Measurements from ENCODE around the gene KCNJ3. TPM values are rescaled to one million over a fixed set of nuclear protein-coding genes. Genes with fewer than 3 reads are reported as not detected.

Gene KCNJ3
- total and polyA plus RNA-seq, 2 of the 13 experiments (the other 11 are each of a cell fraction or from before 2014, with no cell fraction given) = not detected

DNA sequence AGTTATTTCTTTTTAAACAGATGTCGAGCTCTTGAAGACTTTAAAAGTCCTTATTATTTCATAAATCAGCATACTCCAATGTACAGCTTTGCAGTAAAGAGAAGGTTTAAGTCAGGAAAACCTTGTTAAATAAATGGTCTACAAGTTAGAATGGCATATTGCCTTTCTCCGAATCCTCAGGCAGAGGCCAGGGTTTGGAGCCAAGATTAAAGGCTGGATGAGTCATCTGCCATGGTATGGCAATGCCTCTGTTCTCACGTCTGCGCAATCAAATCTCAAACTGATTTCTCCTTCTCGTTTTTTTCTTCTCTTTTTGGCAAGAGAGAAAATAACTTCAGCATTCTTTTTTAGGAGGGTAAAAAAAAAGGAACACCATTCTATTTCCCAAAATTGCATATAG is 5.6 kb upstream of the KCNJ3 start:
- TF ChIP-seq RBM22 (optimal IDR thresholded peaks at IDR 0.05; ENCODE audit: low read length) = no peak
- TF ChIP-seq, protein P1, sequence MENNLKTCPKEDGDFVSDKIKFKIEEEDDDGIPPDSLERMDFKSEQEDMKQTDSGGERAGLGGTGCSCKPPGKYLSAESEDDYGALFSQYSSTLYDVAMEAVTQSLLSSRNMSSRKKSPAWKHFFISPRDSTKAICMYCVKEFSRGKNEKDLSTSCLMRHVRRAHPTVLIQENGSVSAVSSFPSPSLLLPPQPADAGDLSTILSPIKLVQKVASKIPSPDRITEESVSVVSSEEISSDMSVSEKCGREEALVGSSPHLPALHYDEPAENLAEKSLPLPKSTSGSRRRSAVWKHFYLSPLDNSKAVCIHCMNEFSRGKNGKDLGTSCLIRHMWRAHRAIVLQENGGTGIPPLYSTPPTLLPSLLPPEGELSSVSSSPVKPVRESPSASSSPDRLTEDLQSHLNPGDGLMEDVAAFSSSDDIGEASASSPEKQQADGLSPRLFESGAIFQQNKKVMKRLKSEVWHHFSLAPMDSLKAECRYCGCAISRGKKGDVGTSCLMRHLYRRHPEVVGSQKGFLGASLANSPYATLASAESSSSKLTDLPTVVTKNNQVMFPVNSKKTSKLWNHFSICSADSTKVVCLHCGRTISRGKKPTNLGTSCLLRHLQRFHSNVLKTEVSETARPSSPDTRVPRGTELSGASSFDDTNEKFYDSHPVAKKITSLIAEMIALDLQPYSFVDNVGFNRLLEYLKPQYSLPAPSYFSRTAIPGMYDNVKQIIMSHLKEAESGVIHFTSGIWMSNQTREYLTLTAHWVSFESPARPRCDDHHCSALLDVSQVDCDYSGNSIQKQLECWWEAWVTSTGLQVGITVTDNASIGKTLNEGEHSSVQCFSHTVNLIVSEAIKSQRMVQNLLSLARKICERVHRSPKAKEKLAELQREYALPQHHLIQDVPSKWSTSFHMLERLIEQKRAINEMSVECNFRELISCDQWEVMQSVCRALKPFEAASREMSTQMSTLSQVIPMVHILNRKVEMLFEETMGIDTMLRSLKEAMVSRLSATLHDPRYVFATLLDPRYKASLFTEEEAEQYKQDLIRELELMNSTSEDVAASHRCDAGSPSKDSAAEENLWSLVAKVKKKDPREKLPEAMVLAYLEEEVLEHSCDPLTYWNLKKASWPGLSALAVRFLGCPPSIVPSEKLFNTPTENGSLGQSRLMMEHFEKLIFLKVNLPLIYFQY (CRISPR knock-in tag; IDR thresholded peaks at IDR 0.05; ENCODE audit: borderline replicate concordance) = no peak
- TF ChIP-seq, protein P2, sequence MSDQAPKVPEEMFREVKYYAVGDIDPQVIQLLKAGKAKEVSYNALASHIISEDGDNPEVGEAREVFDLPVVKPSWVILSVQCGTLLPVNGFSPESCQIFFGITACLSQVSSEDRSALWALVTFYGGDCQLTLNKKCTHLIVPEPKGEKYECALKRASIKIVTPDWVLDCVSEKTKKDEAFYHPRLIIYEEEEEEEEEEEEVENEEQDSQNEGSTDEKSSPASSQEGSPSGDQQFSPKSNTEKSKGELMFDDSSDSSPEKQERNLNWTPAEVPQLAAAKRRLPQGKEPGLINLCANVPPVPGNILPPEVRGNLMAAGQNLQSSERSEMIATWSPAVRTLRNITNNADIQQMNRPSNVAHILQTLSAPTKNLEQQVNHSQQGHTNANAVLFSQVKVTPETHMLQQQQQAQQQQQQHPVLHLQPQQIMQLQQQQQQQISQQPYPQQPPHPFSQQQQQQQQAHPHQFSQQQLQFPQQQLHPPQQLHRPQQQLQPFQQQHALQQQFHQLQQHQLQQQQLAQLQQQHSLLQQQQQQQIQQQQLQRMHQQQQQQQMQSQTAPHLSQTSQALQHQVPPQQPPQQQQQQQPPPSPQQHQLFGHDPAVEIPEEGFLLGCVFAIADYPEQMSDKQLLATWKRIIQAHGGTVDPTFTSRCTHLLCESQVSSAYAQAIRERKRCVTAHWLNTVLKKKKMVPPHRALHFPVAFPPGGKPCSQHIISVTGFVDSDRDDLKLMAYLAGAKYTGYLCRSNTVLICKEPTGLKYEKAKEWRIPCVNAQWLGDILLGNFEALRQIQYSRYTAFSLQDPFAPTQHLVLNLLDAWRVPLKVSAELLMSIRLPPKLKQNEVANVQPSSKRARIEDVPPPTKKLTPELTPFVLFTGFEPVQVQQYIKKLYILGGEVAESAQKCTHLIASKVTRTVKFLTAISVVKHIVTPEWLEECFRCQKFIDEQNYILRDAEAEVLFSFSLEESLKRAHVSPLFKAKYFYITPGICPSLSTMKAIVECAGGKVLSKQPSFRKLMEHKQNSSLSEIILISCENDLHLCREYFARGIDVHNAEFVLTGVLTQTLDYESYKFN (CRISPR knock-in tag; conservative IDR thresholded peaks at IDR 0.05) = no peak
- 0 out of 2 replicates have a peak, but pooled peaks have one; percentile 29 for TF ChIP-seq FOSL2 (CRISPR knock-in tag; IDR thresholded peaks at IDR 0.05)
- TF ChIP-seq GABPA (IDR thresholded peaks at IDR 0.05; ENCODE audit: low read depth, low read length) = no peak
- TF ChIP-seq GABPA (CRISPR knock-in tag; IDR thresholded peaks at IDR 0.05; ENCODE audit: low read depth) = no peak
- no peak for TF ChIP-seq AKAP8 (CRISPR knock-in tag; IDR thresholded peaks at IDR 0.05)
- TF ChIP-seq, protein P3, sequence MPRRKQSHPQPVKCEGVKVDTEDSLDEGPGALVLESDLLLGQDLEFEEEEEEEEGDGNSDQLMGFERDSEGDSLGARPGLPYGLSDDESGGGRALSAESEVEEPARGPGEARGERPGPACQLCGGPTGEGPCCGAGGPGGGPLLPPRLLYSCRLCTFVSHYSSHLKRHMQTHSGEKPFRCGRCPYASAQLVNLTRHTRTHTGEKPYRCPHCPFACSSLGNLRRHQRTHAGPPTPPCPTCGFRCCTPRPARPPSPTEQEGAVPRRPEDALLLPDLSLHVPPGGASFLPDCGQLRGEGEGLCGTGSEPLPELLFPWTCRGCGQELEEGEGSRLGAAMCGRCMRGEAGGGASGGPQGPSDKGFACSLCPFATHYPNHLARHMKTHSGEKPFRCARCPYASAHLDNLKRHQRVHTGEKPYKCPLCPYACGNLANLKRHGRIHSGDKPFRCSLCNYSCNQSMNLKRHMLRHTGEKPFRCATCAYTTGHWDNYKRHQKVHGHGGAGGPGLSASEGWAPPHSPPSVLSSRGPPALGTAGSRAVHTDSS (CRISPR knock-in tag; conservative IDR thresholded peaks at IDR 0.05) = no peak
- no peak for TF ChIP-seq NFIC (IDR thresholded peaks at IDR 0.05; ENCODE audit: low read length)
- TF ChIP-seq, protein P4, sequence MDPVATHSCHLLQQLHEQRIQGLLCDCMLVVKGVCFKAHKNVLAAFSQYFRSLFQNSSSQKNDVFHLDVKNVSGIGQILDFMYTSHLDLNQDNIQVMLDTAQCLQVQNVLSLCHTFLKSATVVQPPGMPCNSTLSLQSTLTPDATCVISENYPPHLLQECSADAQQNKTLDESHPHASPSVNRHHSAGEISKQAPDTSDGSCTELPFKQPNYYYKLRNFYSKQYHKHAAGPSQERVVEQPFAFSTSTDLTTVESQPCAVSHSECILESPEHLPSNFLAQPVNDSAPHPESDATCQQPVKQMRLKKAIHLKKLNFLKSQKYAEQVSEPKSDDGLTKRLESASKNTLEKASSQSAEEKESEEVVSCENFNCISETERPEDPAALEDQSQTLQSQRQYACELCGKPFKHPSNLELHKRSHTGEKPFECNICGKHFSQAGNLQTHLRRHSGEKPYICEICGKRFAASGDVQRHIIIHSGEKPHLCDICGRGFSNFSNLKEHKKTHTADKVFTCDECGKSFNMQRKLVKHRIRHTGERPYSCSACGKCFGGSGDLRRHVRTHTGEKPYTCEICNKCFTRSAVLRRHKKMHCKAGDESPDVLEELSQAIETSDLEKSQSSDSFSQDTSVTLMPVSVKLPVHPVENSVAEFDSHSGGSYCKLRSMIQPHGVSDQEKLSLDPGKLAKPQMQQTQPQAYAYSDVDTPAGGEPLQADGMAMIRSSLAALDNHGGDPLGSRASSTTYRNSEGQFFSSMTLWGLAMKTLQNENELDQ (CRISPR knock-in tag; IDR thresholded peaks at IDR 0.05; ENCODE audit: borderline replicate concordance) = no peak
- no peak for ATAC-seq
- Histone ChIP-seq H3K27me3 (ENCODE audit: control insufficient read depth in 1 of 2, insufficient read depth in 2 of 2, low read length in 2 of 2) (peaks cover 0 to 11% of the 10 kb centered on the region in 2 experiments; a peak in 3 of 5 replicates), H2AFZ (ENCODE audit: low read length) (no peak overlapping the region), H3K27ac (ENCODE audit: extremely low read length, insufficient read depth, low read length) (no peak overlapping the region), H3K36me3 (replicated peaks in 1 of 2; ENCODE audit: control insufficient read depth in 1 of 2, insufficient read depth in 2 of 2, low read length in 2 of 2) (no peaks in the 10 kb centered on the region), H3K4me2 (ENCODE audit: low read depth, low read length) (no peak overlapping the region), H4K20me1 (ENCODE audit: insufficient read depth, low read length) (no peaks in the 10 kb centered on the region), H3K9ac (ENCODE audit: insufficient read depth, low read depth, low read length) (no peak overlapping the region), H3K4me1 (ENCODE audit: insufficient read depth, low read length) (no peaks in the 10 kb centered on the region), H3K4me3 (replicated peaks in 1 of 3; ENCODE audit: insufficient read depth in 1 of 3, low read depth in 2 of 3, low read length in 3 of 3) (no peak overlapping the region), H3K9me3 (ENCODE audit: low read length) (no peaks in the 10 kb centered on the region), H3K79me2 (ENCODE audit: insufficient read depth, low read length) (no peaks in the 10 kb centered on the region)
- POLR2A ChIA-PET = no interaction called here
- BruUV-seq (replicated peaks) = no TSS peak
- CTCF ChIA-PET (ENCODE audit: low intra/inter-chr PET ratio, low total read pairs) = no interaction called here
- no peak for FAIRE-seq
- in situ Hi-C loops (cut with HindIII; ENCODE audit: extremely low pct_ligation_motif_present, low pct_unique_long_range_greater_than_20kb) = no loop called here
- intact Hi-C loops (cut with micrococcal nuclease; ENCODE audit: unreplicated experiment) = no loop called here
- WGBS (ENCODE audit: low lambda C conversion rate) = 20% methylated on average over 5 of the region's 5 CpGs
- no peak for DNase-seq (ENCODE audit: low spot score)
